ENCODE results near the gene SPTY2D1. TPM values are rescaled to one million over a fixed set of nuclear protein-coding genes. Genes with fewer than 3 reads are reported as not detected.
"Not testable (repeated sequence)": the region's sequence is repeated elsewhere in the genome, so short reads cannot be mapped to it uniquely, and the experiment has no call there.

The SPTY2D1 gene
- total and polyA plus RNA-seq, 3 donors from 2014 or later, result 11.5 to 28.2 (median 23.9) TPM

DNA sequence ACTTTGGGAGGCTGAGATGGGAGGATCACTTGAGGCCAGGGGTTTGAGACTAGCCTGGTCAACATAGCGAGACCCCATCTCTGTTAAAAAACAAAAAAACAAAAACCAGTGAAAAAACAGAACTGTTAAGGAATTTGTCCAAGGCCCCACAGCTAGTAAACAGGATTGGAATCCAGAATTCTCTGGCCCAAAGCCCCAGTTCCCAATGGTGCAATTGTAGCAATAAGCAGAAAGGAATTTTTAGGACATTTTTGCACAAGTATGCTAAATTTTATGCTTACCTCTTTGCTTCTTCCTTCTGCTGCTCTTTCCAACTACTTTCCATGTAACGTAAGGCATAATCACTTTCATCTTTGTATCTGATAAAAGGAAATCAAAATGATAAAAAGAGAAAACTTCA, 22.9 kb downstream of the SPTY2D1 start:
- TF ChIP-seq POLR2A (IDR thresholded peaks at IDR 0.05), result no peak
- intact Hi-C loops (cut with DNase I; ENCODE audit: low total_unique reads), result no loop called here
- no peak overlapping the region for H3K4me3 ChIP-seq
- no peaks in the 10 kb centered on the region for H3K36me3 ChIP-seq (ENCODE audit: low read depth, missing control alignments)
- no peak for DNase-seq
- no peak overlapping the region for H3K27ac ChIP-seq
- H3K4me1 ChIP-seq, result peaks cover 7% of the 10 kb centered on the region
- H3K9me3 ChIP-seq, result no peaks in the 10 kb centered on the region
- WGBS, 2 donors, result 80 to 89% methylated on average over 2 of the region's 2 CpGs
- H3K27me3 ChIP-seq, result no peaks in the 10 kb centered on the region

DNA sequence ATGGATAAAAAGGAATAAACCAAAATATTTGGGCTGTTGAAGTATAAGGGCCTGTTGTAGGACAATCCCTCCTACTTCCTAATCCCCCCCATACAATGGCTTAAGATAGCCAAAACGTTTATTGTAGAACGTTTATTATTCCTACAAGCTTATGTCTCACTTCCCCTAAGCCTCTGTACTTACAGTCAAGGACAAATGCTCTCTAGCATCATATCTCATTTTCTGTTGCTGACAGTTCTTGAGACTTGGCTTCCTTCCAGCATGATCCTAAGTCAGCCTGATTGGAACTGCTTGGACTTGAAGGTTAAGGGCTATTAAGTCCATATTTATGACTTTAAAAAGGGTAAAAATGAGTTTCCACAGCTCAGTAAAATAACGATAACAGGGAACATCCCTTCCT, 25.8 kb downstream of the SPTY2D1 start:
- intact Hi-C loops (cut with DNase I; ENCODE audit: low total_unique reads), result no loop called here

DNA sequence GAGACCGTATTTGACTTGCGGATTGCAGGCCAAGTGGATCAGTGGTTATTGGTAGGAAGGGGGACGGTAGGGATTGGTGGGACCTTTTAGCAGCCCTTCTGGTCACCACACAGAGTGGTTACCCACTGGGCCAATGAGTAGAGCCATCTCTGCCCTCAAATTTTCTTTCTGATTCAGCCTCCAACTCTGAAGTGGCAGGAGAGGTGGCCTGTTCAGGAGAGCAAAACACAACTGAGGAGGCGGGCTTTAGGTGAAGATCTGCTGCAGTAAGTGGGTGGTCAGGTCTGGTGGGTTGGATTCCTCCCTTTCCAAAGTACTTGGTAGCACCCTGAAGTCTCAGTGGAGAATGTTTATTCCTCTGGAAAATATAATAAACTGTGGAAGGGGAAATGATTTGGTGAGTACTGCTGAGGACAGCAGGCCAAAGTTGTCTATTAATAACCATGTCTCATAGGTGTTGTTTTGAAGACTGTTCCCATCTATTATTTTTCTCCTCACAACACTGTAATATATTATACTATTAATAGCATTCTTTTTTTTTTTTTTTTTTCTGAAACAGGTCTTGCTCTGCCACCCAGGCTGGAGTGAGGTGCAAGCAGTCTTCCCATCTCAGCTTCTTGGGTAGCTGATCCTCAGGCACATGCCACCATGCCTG, 33.1 kb downstream of the SPTY2D1 start:
- intact Hi-C loops (cut with DNase I; ENCODE audit: low total_unique reads), result no loop called here
- WGBS, 2 donors, result 98% methylated on average over 4 of the region's 4 CpGs
- TF ChIP-seq, protein P1, sequence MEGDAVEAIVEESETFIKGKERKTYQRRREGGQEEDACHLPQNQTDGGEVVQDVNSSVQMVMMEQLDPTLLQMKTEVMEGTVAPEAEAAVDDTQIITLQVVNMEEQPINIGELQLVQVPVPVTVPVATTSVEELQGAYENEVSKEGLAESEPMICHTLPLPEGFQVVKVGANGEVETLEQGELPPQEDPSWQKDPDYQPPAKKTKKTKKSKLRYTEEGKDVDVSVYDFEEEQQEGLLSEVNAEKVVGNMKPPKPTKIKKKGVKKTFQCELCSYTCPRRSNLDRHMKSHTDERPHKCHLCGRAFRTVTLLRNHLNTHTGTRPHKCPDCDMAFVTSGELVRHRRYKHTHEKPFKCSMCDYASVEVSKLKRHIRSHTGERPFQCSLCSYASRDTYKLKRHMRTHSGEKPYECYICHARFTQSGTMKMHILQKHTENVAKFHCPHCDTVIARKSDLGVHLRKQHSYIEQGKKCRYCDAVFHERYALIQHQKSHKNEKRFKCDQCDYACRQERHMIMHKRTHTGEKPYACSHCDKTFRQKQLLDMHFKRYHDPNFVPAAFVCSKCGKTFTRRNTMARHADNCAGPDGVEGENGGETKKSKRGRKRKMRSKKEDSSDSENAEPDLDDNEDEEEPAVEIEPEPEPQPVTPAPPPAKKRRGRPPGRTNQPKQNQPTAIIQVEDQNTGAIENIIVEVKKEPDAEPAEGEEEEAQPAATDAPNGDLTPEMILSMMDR (IDR thresholded peaks at IDR 0.05), result no peak
- TF ChIP-seq POLR2A (IDR thresholded peaks at IDR 0.05), result no peak
- Histone ChIP-seq H3K9me3 (no peaks in the 10 kb centered on the region), H3K27me3 (no peaks in the 10 kb centered on the region), H3K4me3 (no peak overlapping the region), H3K36me3 (ENCODE audit: low read depth, missing control alignments) (no peaks in the 10 kb centered on the region), H3K27ac (no peak overlapping the region), H3K4me1 (no peaks in the 10 kb centered on the region)
- no peak for DNase-seq

More for the DNA sequence above, 25.8 kb downstream of the SPTY2D1 start:
- no peak overlapping the region for H3K27ac ChIP-seq
- no peaks in the 10 kb centered on the region for H3K9me3 ChIP-seq
- no peaks in the 10 kb centered on the region for H3K36me3 ChIP-seq (ENCODE audit: low read depth, missing control alignments)
- H3K27me3 ChIP-seq, result no peaks in the 10 kb centered on the region
- peaks cover 7% of the 10 kb centered on the region for H3K4me1 ChIP-seq
- TF ChIP-seq, protein P1 (IDR thresholded peaks at IDR 0.05), result no peak
- DNase-seq, result peak; percentile 40
- 27 to 42% methylated on average over 3 of the region's 3 CpGs for WGBS, 2 donors
- no peak overlapping the region for H3K4me3 ChIP-seq

DNA sequence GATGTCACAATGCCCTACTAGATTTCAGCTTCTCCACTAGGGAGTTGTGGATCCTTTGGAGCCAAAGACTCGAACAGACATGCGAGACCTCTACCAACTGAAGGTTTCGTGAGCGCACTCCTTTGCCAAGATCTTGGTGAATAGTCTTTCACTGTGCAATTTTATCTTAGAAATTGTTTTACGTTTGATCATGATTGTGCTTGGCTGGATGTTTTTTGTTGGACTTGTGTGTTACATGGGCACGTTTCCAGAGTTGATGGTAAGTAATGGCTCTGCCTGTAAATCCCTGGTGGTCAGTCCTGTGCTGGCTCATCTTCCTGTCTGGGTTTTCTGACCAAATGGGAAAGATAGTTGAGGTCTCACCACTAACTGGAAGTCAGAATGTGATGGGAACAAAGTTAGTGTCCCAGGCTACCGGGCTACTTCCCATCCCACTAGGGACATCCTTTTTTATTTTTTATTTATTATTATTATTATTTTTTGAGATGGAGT, 34.4 kb downstream of the SPTY2D1 start, which contains the start of gene MISFA:
Gene MISFA (plus strand): TSS at position 51 of the 492 bp plus-strand sequence. CDS start 140 bp downstream, at position 191.
- no peak for DNase-seq
- intact Hi-C loops (cut with DNase I; ENCODE audit: low total_unique reads), result no loop called here
- TF ChIP-seq, protein P1 (IDR thresholded peaks at IDR 0.05), result no peak
- TF ChIP-seq POLR2A (IDR thresholded peaks at IDR 0.05), result no peak
- Histone ChIP-seq H3K9me3 (no peaks in the 10 kb centered on the region), H3K4me3 (no peak within 1 kb of the TSS), H3K27me3 (no peaks in the 10 kb centered on the region), H3K27ac (no peak within 1 kb of the TSS), H3K36me3 (ENCODE audit: low read depth, missing control alignments) (no peaks in the 10 kb centered on the region), H3K4me1 (no peaks in the 10 kb centered on the region)
- WGBS, 2 donors, result 88 to 94% methylated on average over 7 of the region's 7 CpGs

DNA sequence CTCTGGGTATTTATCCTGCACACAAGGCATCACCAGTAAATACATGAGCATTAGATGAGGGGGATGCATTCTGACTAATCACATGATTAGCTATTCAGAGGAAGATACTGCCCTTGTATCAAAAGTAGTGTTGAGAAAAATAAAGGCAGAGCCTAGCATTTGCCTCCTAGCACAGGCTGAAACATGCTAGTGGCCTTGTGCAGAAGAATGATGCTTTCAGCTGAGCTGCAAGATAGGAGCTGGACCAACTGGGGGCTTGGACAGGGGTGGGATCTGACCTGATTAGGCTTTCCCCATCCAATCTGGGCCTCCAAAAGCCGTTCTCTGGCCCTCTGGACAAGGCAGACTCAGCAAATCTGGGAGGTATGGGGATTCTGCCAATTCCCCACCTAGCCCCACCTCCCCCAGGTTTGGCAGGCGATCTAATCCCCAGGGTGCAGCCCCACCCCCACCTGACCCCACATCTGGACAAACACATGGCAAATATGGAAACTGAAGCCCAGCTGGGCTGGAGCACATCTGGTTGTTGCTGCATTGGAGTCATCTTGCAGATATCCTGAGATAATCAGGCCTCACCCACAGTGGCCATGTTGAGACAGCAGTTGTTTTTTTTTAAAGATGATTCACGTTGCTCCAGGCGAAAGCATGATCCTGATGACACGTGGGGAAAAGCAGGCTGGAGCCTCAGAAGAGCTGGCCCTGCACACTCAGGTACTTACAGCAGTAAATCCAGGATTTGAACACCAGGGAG, 39.0 kb downstream of the SPTY2D1 start:
- H3K36me3 ChIP-seq (ENCODE audit: low read depth, missing control alignments), result no peaks in the 10 kb centered on the region
- no peak overlapping the region for H3K4me3 ChIP-seq
- no peak for DNase-seq
- intact Hi-C loops (cut with DNase I; ENCODE audit: low total_unique reads), result no loop called here
- H3K4me1 ChIP-seq, result peaks cover 9% of the 10 kb centered on the region
- no peaks in the 10 kb centered on the region for H3K9me3 ChIP-seq
- no peak overlapping the region for H3K27ac ChIP-seq
- no peaks in the 10 kb centered on the region for H3K27me3 ChIP-seq
- 53% methylated on average over 4 to 5 of the region's 5 CpGs for WGBS, 2 donors
- no peak for TF ChIP-seq POLR2A (IDR thresholded peaks at IDR 0.05)
- TF ChIP-seq, protein P1 (IDR thresholded peaks at IDR 0.05), result no peak

DNA sequence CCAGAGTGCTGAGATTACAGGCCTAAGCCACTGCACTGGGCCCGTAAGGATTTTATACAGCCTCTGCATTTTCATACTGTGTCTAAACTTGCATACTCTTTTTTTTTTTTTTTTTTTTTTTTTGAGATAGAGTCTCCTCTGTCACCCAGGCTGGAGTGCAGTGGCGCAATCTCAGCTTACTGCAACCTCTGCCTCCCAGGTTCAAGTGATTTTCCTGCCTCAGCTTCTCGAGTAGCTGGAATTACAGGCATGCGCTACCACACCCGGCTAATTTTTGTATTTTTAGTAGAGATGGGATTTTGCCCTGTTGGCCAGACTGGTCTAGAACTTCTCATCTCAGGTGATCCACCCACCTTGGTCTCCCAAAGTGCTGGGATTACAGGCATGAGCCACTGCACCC, 40.1 kb downstream of the SPTY2D1 start:
- WGBS, 2 donors, result 92 to 94% methylated on average over 5 of the region's 5 CpGs
- DNase-seq; intact Hi-C loops (cut with DNase I; ENCODE audit: low total_unique reads); H3K27me3 ChIP-seq; H3K4me3 ChIP-seq; H3K27ac ChIP-seq; H3K9me3 ChIP-seq; H3K36me3 ChIP-seq (ENCODE audit: low read depth, missing control alignments): not testable (repeated sequence)
- H3K4me1 ChIP-seq, result peaks cover 19% of the 10 kb centered on the region
